Neural cell (in vitro differentiated cells): ENCODE measurements around the gene COL15A1. TPM values are rescaled to one million over a fixed set of nuclear protein-coding genes. Genes with fewer than 3 reads are reported as not detected.

ENCODE experiments used
- H2AFZ ChIP-seq: fragments of 200-600, 300-800 bp; sonication (generic), shearing (Covaris generic); 2 replicates; pipeline ENCODE4 v1.6.0; 2014; ENCODE audit warnings: low read depth, mild to moderate bottlenecking, antibody characterized with exemption, low read length, moderate library complexity
- H3F3A ChIP-seq: fragments of 200-600 bp; shearing (Covaris generic); 2 replicates; pipeline ENCODE4 v1.6.1; 2016; ENCODE audit warnings: mild to moderate bottlenecking, moderate library complexity, mixed read lengths, antibody characterized with exemption, low read length; ENCODE audit not compliant: insufficient read depth, poor library complexity, severe bottlenecking
- H3K27ac ChIP-seq: fragments of 200-600, 300-800 bp; sonication (generic), shearing (Covaris generic); 2 replicates; pipeline ENCODE4 v1.5.1; 2014; ENCODE audit warnings: mild to moderate bottlenecking, low read length, moderate library complexity
- H3K27me3 ChIP-seq: fragments of 300-800, 200-600 bp; sonication (generic), shearing (Covaris generic); 2 replicates; pipeline ENCODE4 v1.6.0; 2014; ENCODE audit warnings: mild to moderate bottlenecking, low read depth, low read length, moderate library complexity; ENCODE audit not compliant: insufficient read depth
- H3K36me3 ChIP-seq: fragments of 300-800, 200-600 bp; sonication (generic), shearing (Covaris generic); 2 replicates; pipeline ENCODE4 v1.5.1; 2014; ENCODE audit warnings: mild to moderate bottlenecking, antibody characterized with exemption, low read length, moderate library complexity; ENCODE audit not compliant: insufficient read depth
- H3K4me2 ChIP-seq: fragments of 300-800, 200-600 bp; sonication (generic), shearing (Covaris generic); 2 replicates; pipeline ENCODE4 v1.6.0; 2014; ENCODE audit warnings: mild to moderate bottlenecking, low read length
- H3K4me3 ChIP-seq: fragments of 300-800, 200-600 bp; sonication (generic), shearing (Covaris generic); 2 replicates; pipeline ENCODE4 v1.5.1; 2014; ENCODE audit warnings: mild to moderate bottlenecking, low read length, moderate library complexity
- H3K79me2 ChIP-seq: fragments of 200-600 bp; shearing (Covaris generic); replicated peaks from 2 replicates; pipeline ENCODE4 v1.6.0; 2014; ENCODE audit warnings: mild to moderate bottlenecking, low read length, moderate library complexity; ENCODE audit not compliant: insufficient read depth
- H3K9ac ChIP-seq: fragments of 300-800, 200-600 bp; sonication (generic), shearing (Covaris generic); 2 replicates; pipeline ENCODE4 v1.6.1; 2016; ENCODE audit warnings: mild to moderate bottlenecking, low read length, mixed read lengths
- H3K9me2 ChIP-seq: fragments of 200-600 bp; shearing (Covaris generic); 2 replicates; pipeline ENCODE4 v1.6.1; 2016; ENCODE audit warnings: mild to moderate bottlenecking, low read length, mixed read lengths; ENCODE audit not compliant: insufficient read depth
- H3K9me3 ChIP-seq: fragments of 200-600, 300-800 bp; sonication (generic), shearing (Covaris generic); 2 replicates; pipeline ENCODE4 v1.6.1; 2016; ENCODE audit warnings: mild to moderate bottlenecking, mixed run types, low read length, moderate library complexity, mixed read lengths
- H4K20me1 ChIP-seq: fragments of 200-600 bp; shearing (Covaris generic); 2 replicates; pipeline ENCODE4 v1.6.1; 2016; ENCODE audit warnings: mild to moderate bottlenecking, mixed run types; ENCODE audit not compliant: insufficient read depth
- EP300 ChIP-seq: fragments of 450-650 bp; conservative IDR thresholded peaks from 2 replicates; pipeline ENCODE4 v1.6.1; 2014; ENCODE audit warnings: antibody characterized with exemption, mild to moderate bottlenecking, moderate library complexity; ENCODE audit not compliant: poor library complexity, severe bottlenecking
- EZH2 ChIP-seq: fragments of 200-600, 300-800 bp; shearing (Covaris generic), sonication (generic); IDR thresholded peaks from 2 replicates; pipeline ENCODE4 v1.6.1; 2014; ENCODE audit warnings: antibody characterized with exemption, low read length, borderline replicate concordance, mild to moderate bottlenecking; ENCODE audit not compliant: insufficient read depth, poor library complexity, severe bottlenecking
- MXI1 ChIP-seq: fragments of 450-650 bp; conservative IDR thresholded peaks from 2 replicates; pipeline ENCODE4 v1.6.1; 2014; ENCODE audit warnings: antibody characterized with exemption, mild to moderate bottlenecking; ENCODE audit not compliant: poor library complexity, severe bottlenecking
- POLR2AphosphoS5 ChIP-seq: IDR thresholded peaks from 2 replicates; pipeline ENCODE4 v1.6.1; 2012
- RAD21 ChIP-seq: fragments of 450-650 bp; conservative IDR thresholded peaks from 2 replicates; pipeline ENCODE4 v1.6.1; 2014; ENCODE audit warnings: antibody characterized with exemption, mild to moderate bottlenecking, moderate library complexity
- SMC3 ChIP-seq: fragments of 450-650 bp; conservative IDR thresholded peaks from 2 replicates; pipeline ENCODE4 v1.6.1; 2014; ENCODE audit warnings: antibody characterized with exemption, mild to moderate bottlenecking, moderate library complexity; ENCODE audit not compliant: poor library complexity
- TAF1 ChIP-seq: IDR thresholded peaks from 2 replicates; pipeline ENCODE4 v1.6.1; 2012; ENCODE audit warnings: low read depth
- polyA plus RNA-seq: library from polyadenylated mRNA; depleted of rRNA; stranded (reverse); fragments of >200 nt; gene quantifications from 2 replicates; pipeline ENCODE4 v1.2.3, GENCODE V29; 2014
- TF ChIP-seq, protein P1 (sequence below): fragments of 450-650 bp; IDR thresholded peaks from 2 replicates; pipeline ENCODE4 v1.5.1; 2014; ENCODE audit warnings: antibody characterized with exemption, mild to moderate bottlenecking, moderate library complexity; ENCODE audit not compliant: poor library complexity, severe bottlenecking
- TF ChIP-seq, protein P2 (sequence below): IDR thresholded peaks from 2 replicates; pipeline ENCODE4 v1.6.1; 2012; ENCODE audit warnings: borderline replicate concordance

The COL15A1 gene
- polyA plus RNA-seq, 1 donor from 2014 or later: 2.8 TPM

DNA sequence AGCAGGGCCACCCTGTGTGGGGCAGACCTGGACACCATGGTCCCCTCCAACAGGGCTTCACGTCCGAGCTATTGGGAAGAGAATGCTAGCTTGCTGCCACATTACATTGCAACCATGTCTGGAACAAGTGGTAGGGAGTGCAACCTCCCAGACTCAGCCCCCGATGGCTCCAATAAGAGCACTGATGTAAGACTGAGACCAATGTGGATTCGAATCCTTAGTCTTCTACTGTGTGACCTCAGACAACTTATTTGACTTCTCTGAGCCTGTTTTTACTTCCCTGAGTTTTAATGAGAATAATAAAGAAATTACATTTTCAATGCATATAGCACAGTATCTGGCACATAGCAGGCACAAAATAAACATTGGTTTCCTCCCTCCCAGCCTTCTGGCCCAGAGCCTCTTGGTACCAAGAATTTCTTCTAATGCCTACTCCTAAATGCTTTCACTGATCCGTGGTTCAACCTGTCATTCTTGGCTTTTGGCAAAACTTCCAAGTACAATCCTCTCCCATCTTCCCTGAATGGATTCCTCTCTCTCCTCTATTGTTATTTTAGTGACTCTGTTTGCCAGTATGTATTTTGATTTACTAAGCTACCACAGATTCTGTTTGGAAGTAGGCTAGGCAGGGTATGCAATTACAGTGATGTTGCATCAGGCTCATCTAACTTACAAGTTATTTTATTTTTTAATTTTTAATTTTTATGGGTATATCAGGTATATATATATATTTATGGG lies 34.6 kb upstream of the COL15A1 start:
- H3K9ac ChIP-seq: no peak overlapping the region

DNA sequence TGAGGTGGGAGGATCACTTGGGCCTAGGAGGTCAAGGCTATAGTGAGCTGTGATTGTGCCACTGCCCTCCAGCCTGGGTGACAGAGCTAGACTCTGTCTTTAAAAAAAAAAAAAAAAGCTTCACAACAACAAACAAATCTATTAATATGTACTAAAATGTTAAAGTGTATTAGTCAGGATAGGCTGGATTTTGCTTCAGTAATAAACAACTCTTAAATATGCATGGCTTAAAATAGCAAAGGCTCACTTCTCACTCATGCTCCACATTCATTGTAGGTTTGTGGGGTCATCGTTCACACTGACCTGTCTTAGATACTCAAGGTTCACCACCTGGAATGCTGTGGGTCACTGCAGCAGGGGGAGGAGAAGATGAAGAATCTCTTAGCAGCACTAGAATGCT lies 33.8 kb upstream of the COL15A1 start:
- H3F3A ChIP-seq: no peaks in the 10 kb centered on the region
- TF ChIP-seq RAD21: no peak
- TF ChIP-seq, protein P1, sequence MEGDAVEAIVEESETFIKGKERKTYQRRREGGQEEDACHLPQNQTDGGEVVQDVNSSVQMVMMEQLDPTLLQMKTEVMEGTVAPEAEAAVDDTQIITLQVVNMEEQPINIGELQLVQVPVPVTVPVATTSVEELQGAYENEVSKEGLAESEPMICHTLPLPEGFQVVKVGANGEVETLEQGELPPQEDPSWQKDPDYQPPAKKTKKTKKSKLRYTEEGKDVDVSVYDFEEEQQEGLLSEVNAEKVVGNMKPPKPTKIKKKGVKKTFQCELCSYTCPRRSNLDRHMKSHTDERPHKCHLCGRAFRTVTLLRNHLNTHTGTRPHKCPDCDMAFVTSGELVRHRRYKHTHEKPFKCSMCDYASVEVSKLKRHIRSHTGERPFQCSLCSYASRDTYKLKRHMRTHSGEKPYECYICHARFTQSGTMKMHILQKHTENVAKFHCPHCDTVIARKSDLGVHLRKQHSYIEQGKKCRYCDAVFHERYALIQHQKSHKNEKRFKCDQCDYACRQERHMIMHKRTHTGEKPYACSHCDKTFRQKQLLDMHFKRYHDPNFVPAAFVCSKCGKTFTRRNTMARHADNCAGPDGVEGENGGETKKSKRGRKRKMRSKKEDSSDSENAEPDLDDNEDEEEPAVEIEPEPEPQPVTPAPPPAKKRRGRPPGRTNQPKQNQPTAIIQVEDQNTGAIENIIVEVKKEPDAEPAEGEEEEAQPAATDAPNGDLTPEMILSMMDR: no peak
- TF ChIP-seq, protein P2, sequence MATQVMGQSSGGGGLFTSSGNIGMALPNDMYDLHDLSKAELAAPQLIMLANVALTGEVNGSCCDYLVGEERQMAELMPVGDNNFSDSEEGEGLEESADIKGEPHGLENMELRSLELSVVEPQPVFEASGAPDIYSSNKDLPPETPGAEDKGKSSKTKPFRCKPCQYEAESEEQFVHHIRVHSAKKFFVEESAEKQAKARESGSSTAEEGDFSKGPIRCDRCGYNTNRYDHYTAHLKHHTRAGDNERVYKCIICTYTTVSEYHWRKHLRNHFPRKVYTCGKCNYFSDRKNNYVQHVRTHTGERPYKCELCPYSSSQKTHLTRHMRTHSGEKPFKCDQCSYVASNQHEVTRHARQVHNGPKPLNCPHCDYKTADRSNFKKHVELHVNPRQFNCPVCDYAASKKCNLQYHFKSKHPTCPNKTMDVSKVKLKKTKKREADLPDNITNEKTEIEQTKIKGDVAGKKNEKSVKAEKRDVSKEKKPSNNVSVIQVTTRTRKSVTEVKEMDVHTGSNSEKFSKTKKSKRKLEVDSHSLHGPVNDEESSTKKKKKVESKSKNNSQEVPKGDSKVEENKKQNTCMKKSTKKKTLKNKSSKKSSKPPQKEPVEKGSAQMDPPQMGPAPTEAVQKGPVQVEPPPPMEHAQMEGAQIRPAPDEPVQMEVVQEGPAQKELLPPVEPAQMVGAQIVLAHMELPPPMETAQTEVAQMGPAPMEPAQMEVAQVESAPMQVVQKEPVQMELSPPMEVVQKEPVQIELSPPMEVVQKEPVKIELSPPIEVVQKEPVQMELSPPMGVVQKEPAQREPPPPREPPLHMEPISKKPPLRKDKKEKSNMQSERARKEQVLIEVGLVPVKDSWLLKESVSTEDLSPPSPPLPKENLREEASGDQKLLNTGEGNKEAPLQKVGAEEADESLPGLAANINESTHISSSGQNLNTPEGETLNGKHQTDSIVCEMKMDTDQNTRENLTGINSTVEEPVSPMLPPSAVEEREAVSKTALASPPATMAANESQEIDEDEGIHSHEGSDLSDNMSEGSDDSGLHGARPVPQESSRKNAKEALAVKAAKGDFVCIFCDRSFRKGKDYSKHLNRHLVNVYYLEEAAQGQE: no peak
- TF ChIP-seq EZH2: no peak
- no peak for TF ChIP-seq POLR2AphosphoS5
- TF ChIP-seq MXI1: no peak
- TF ChIP-seq SMC3: no peak
- TF ChIP-seq EP300: no peak
- TF ChIP-seq TAF1: no peak
- no peaks in the 10 kb centered on the region for H3K27me3 ChIP-seq
- no peak overlapping the region for H3K9ac ChIP-seq
- H3K27ac ChIP-seq: no peak overlapping the region
- no peaks in the 10 kb centered on the region for H3K9me2 ChIP-seq
- no peaks in the 10 kb centered on the region for H3K79me2 ChIP-seq
- H3K36me3 ChIP-seq: no peaks in the 10 kb centered on the region
- H4K20me1 ChIP-seq: no peaks in the 10 kb centered on the region
- no peaks in the 10 kb centered on the region for H3K9me3 ChIP-seq
- no peak overlapping the region for H3K4me3 ChIP-seq
- H3K4me2 ChIP-seq: no peak overlapping the region
- no peak overlapping the region for H2AFZ ChIP-seq

More for the DNA sequence above, 34.6 kb upstream of the COL15A1 start:
- no peaks in the 10 kb centered on the region for H3K27me3 ChIP-seq
- no peak overlapping the region for H2AFZ ChIP-seq
- no peak overlapping the region for H3K4me2 ChIP-seq
- H3K4me3 ChIP-seq: no peak overlapping the region
- no peaks in the 10 kb centered on the region for H3F3A ChIP-seq
- H3K9me3 ChIP-seq: no peaks in the 10 kb centered on the region
- no peaks in the 10 kb centered on the region for H3K36me3 ChIP-seq
- TF ChIP-seq POLR2AphosphoS5: no peak
- no peak for TF ChIP-seq EP300
- TF ChIP-seq, protein P2: no peak
- TF ChIP-seq EZH2: no peak
- no peak for TF ChIP-seq TAF1
- TF ChIP-seq, protein P1: no peak
- TF ChIP-seq SMC3: no peak
- TF ChIP-seq RAD21: no peak
- TF ChIP-seq MXI1: no peak
- no peak overlapping the region for H3K27ac ChIP-seq
- H3K9me2 ChIP-seq: no peaks in the 10 kb centered on the region
- no peaks in the 10 kb centered on the region for H3K79me2 ChIP-seq
- H4K20me1 ChIP-seq: no peaks in the 10 kb centered on the region
